Skeletal muscle satellite cell (primary cell): Measurements from ENCODE around the gene TBCD.
A peak's percentile ranks its signal among the peaks of the same experiment; 100 is the strongest.

Source experiments
- H3K27me3 ChIP-seq: 2 replicates; pipeline ENCODE4 v1.7.0; 2013; ENCODE audit warnings: low read length; ENCODE audit not compliant: control insufficient read depth, insufficient read depth
- H3K36me3 ChIP-seq: 2 replicates; pipeline ENCODE4 v1.7.0; 2013; ENCODE audit warnings: mild to moderate bottlenecking, control low read depth, low read length; ENCODE audit not compliant: insufficient read depth
- H3K4me1 ChIP-seq: 2 replicates; pipeline ENCODE4 v1.7.0; 2013; ENCODE audit warnings: low read length; ENCODE audit not compliant: control insufficient read depth, insufficient read depth
- H3K4me2 ChIP-seq: 2 replicates; pipeline ENCODE4 v1.7.0; 2013; ENCODE audit warnings: mild to moderate bottlenecking, low read length
- H3K4me3 ChIP-seq: 2 replicates; pipeline ENCODE4 v1.7.0; 2013; ENCODE audit warnings: low read length
- H3K9ac ChIP-seq: 2 replicates; pipeline ENCODE4 v1.7.0; 2013; ENCODE audit warnings: mild to moderate bottlenecking, low read depth, low read length, moderate library complexity
- H3K9me3 ChIP-seq: replicated peaks from 2 replicates; pipeline ENCODE4 v1.7.0; 2013; ENCODE audit warnings: mild to moderate bottlenecking, control low read depth, low read length

Gene TBCD

DNA sequence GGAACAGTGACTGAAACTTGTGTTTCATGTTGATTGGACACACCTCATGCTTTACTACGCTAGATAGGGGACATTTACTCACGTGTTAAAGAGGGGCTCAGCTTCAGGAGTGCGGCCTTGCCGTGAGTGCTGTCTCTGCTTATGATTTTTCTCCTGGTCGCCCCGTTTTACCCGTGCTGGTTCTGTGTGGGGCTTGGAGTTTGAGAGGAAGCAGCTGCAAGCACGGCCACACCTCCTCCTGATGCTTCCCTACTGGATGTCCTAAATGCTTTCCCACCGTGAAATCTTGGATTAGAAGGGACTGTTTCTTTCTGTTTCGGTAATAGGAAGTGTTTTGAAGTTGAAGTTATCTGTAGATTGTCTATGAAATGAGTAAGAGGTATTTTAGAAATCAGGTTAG, 141.9 kb downstream of the TBCD start:
- no peak overlapping the region for H3K4me3 ChIP-seq
- H3K9ac ChIP-seq = peak overlapping the region; percentile 13

DNA sequence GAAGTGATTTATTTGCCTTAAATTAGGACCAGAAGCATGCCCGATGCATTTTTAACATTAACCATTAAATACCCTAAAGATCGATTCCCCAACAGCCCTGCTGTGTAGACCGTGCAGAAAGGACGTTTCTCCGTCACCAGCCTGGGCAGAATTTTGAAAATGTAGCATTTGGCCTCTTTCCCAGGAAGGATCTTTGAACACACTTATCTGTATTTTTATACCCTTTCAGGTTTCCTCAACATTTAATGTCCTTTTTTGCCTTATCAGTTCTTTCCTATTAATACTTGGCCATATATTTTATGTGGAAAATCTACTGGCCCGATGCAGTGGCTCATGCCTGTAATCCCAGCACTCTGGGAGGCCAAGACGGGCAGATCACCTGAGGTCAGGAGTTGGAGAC, 142.5 kb downstream of the TBCD start:
- Histone ChIP-seq H3K4me3 (no peak overlapping the region), H3K9ac (no peak overlapping the region), H3K4me1 (peaks cover 20% of the 10 kb centered on the region), H3K27me3 (no peaks in the 10 kb centered on the region), H3K36me3 (peaks cover 7% of the 10 kb centered on the region), H3K4me2 (no peak overlapping the region), H3K9me3 (no peaks in the 10 kb centered on the region)

More for the DNA sequence above, 141.9 kb downstream of the TBCD start:
- Histone ChIP-seq H3K4me1 (peaks cover 20% of the 10 kb centered on the region), H3K27me3 (no peaks in the 10 kb centered on the region), H3K36me3 (peaks cover 7% of the 10 kb centered on the region), H3K9me3 (no peaks in the 10 kb centered on the region), H3K4me2 (peak overlapping the region; percentile 39)

DNA sequence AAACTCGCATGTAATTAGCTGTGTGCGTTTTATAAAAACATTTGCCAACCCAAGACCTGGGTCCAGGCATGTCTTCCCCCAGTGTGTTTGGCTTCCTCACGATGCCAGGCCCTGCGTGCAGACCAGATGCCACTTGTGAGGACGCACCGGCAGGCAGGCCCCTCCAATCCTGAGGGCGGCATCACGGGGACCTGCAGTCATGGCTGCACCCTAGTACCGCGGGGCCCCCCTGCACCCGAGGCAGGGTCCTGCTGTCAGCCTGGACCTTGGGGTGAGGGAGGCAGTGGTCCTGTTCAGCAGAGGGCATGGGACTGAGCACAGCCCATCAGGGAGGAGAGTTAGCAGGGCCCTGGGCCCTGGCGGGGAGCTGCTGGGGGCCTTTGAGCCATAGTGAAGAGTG, 143.2 kb downstream of the TBCD start:
- Histone ChIP-seq H3K4me1 (peaks cover 21% of the 10 kb centered on the region), H3K4me3 (no peak overlapping the region), H3K36me3 (peaks cover 3% of the 10 kb centered on the region), H3K9ac (no peak overlapping the region), H3K4me2 (no peak overlapping the region), H3K27me3 (no peaks in the 10 kb centered on the region), H3K9me3 (no peaks in the 10 kb centered on the region)

- no peak overlapping the region for H3K4me2 ChIP-seq
- H3K9me3 ChIP-seq = no peaks in the 10 kb centered on the region
- peaks cover 32% of the 10 kb centered on the region for H3K4me1 ChIP-seq
- H3K9ac ChIP-seq = no peak overlapping the region
- H3K4me3 ChIP-seq = no peak overlapping the region
- no peaks in the 10 kb centered on the region for H3K36me3 ChIP-seq
- no peaks in the 10 kb centered on the region for H3K27me3 ChIP-seq
Measured at GRCh38 chr17:82896071-82897000, 144.5 kb downstream of the TBCD start.

- Histone ChIP-seq H3K27me3 (no peaks in the 10 kb centered on the region), H3K4me2 (no peak overlapping the region), H3K4me3 (no peak overlapping the region), H3K9ac (no peak overlapping the region), H3K36me3 (no peaks in the 10 kb centered on the region), H3K4me1 (peaks cover 34% of the 10 kb centered on the region), H3K9me3 (no peaks in the 10 kb centered on the region)
Measured at GRCh38 chr17:82897514-82898249, 145.8 kb downstream of the TBCD start.

GRCh38 chr17:82898976-82899514, 147.2 kb downstream of the TBCD start:
- Histone ChIP-seq H3K4me3 (no peak overlapping the region), H3K27me3 (no peaks in the 10 kb centered on the region), H3K9me3 (no peaks in the 10 kb centered on the region), H3K4me2 (no peak overlapping the region), H3K36me3 (no peaks in the 10 kb centered on the region), H3K9ac (no peak overlapping the region), H3K4me1 (peaks cover 21% of the 10 kb centered on the region)

DNA sequence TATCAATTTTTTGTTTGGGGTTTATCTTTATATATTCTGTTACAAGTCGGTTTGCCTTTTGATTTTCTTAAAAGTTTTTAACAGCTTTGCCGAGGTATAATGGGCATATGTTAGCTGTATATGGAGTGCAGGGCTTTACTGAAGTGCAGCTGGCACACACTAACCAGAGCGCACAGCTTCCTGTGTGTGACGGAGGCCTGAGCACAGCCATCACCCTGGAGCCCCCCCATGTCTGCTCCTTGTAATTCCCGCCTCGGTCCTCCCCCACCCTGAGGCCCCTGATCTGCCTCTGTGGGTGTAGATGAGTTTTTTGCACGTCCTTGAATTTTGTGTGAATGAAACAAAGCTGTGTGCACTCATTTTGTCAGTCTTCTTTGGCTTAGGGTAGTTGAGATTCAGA, 148.1 kb downstream of the TBCD start:
- Histone ChIP-seq H3K27me3 (no peaks in the 10 kb centered on the region), H3K9me3 (no peaks in the 10 kb centered on the region), H3K9ac (no peak overlapping the region), H3K4me3 (no peak overlapping the region), H3K4me1 (peaks cover 17% of the 10 kb centered on the region), H3K4me2 (peak overlapping the region; percentile 46), H3K36me3 (no peaks in the 10 kb centered on the region)

GRCh38 chr17:82900741-82901140, 148.9 kb downstream of the TBCD start:
- Histone ChIP-seq H3K4me2 (peak overlapping the region; percentile 46), H3K27me3 (no peaks in the 10 kb centered on the region), H3K9ac (no peak overlapping the region), H3K4me1 (peaks cover 17% of the 10 kb centered on the region), H3K4me3 (peak overlapping the region; percentile 12), H3K36me3 (no peaks in the 10 kb centered on the region), H3K9me3 (no peaks in the 10 kb centered on the region)

DNA sequence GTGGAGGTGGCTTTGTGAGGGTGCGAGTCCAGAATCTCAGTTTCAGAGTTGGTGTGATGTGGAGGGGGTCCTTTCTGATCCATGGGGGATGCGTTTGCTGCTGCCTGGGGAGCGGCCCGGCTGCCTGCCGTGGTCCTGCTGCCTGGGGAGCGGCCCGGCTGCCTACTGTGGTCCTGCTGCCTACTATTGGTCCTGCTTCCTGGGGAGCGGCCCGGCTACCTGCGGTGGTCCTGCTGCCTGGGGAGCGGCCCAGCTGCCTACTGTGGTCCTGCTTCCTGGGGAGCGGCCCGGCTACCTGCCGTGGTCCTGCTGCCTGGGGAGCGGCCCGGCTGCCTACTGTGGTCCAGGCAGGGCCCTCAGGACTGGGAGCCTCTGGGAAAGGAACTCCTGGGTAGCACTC, 149.5 kb downstream of the TBCD start:
- H3K36me3 ChIP-seq = no peaks in the 10 kb centered on the region

GRCh38 chr17:82901856-82902255, 150.0 kb downstream of the TBCD start:
- H3K4me3 ChIP-seq = no peak overlapping the region
- no peak overlapping the region for H3K9ac ChIP-seq
- peaks cover 17% of the 10 kb centered on the region for H3K4me1 ChIP-seq
- peak overlapping the region; percentile 52 for H3K4me2 ChIP-seq
- no peaks in the 10 kb centered on the region for H3K27me3 ChIP-seq
- H3K9me3 ChIP-seq = no peaks in the 10 kb centered on the region
- H3K36me3 ChIP-seq = no peaks in the 10 kb centered on the region

More for the DNA sequence above, 149.5 kb downstream of the TBCD start:
- H3K9ac ChIP-seq = no peak overlapping the region
- peak overlapping the region; percentile 52 for H3K4me2 ChIP-seq
- H3K9me3 ChIP-seq = no peaks in the 10 kb centered on the region
- H3K27me3 ChIP-seq = no peaks in the 10 kb centered on the region
- H3K4me3 ChIP-seq = no peak overlapping the region
- peaks cover 17% of the 10 kb centered on the region for H3K4me1 ChIP-seq

DNA sequence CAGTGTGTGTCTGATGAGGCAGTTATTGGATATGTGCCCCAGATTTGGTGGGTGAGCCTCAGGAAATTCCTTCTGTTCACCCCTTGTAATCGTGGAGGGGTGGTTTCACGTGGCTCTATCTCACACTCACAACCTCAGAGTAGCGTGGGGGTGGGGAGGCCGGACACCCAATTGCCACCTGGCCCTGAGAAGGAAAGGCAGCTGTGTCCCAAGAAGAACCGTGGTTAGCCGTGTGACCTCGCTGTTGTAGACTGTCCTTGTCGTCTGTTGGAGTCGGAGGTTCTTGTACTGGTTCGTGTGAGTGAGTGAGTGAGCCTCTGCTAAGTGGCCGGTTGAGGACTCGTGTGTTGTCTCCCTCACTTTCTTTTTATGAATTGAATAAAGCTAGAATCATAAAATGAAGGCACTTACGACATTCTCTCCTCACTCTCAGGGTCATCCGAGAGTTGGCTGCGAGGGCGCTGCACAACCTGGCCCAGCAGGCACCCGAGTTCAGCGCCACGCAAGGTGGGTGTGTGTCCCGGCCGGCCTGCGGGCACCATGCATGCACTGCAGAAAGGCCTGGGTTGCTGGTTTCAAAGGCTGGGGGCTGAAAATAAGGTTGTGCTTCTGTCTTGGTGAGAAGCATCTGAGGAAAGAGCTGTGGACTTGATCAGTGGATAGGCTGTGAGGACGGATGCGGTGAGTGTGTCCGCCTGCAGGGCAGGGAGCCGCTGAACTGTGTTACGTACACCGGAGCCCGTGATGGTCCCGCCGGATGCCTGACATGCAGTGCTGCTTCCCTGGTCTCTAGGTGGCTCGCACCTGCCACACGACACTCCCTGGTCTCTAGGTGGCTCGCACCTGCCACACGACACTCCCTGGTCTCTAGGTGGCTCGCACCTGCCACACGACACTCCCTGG, 151.4 kb downstream of the TBCD start:
- Histone ChIP-seq H3K4me2 (no peak overlapping the region), H3K9me3 (no peaks in the 10 kb centered on the region), H3K4me3 (no peak overlapping the region), H3K4me1 (peaks cover 17% of the 10 kb centered on the region), H3K9ac (no peak overlapping the region), H3K36me3 (no peaks in the 10 kb centered on the region), H3K27me3 (no peaks in the 10 kb centered on the region)
